Activated B cell treated with CpG ODN at 0.5 μM for 24 hours (primary cell): ENCODE results near the gene OR56A1. TPM values are rescaled to one million over a fixed set of nuclear protein-coding genes. Genes with fewer than 3 reads are reported as not detected.

Source experiments
- ATAC-seq: fragments of 200-7000 bp; cut with Tn5 transposase; one replicate; pipeline ENCODE4 v1.10.0; 2021; ENCODE audit warnings: low read depth, mild to moderate bottlenecking, moderate library complexity
- CTCF ChIA-PET: fragments of 350-600 bp; sonication (Branson Sonifier 250); formaldehyde crosslinking; loops from one replicate; lab custom pipeline; 2021; ENCODE audit warnings: antibody characterized with exemption; lab: Charles Lee
- POLR2A ChIA-PET: fragments of 350-600 bp; sonication (Branson Sonifier 250); formaldehyde crosslinking; loops from one replicate; lab custom pipeline; 2021; ENCODE audit warnings: antibody characterized with exemption; lab: Charles Lee
- DNase-seq: peaks from one replicate; pipeline ENCODE4 v3.0.0; 2022
- H3K27ac Mint-ChIP-seq: one replicate; pipeline ENCODE4 v1.8.0; 2020; ENCODE audit warnings: mixed read lengths
- H3K27me3 Mint-ChIP-seq: one replicate; pipeline ENCODE4 v1.8.0; 2021; ENCODE audit warnings: mixed read lengths
- H3K36me3 Mint-ChIP-seq: one replicate; pipeline ENCODE4 v1.8.0; 2021; ENCODE audit warnings: low read depth, mixed read lengths
- H3K4me1 Mint-ChIP-seq: one replicate; pipeline ENCODE4 v1.8.0; 2021; ENCODE audit warnings: mixed read lengths
- H3K4me3 Mint-ChIP-seq: one replicate; pipeline ENCODE4 v1.8.0; 2020; ENCODE audit warnings: mild to moderate bottlenecking, mixed read lengths
- H3K9me3 Mint-ChIP-seq: one replicate; pipeline ENCODE4 v1.8.0; 2020; ENCODE audit warnings: mixed read lengths
- CTCF ChIP-seq: fragments of 200-600 bp; IDR thresholded peaks from one replicate; pipeline ENCODE4 v1.8.0; 2022; ENCODE audit warnings: antibody characterized with exemption, mild to moderate bottlenecking
- intact Hi-C: fragments of 100-400 bp; cut with micrococcal nuclease; formaldehyde crosslinking; loops from one replicate; pipeline ENCODE4 v1.15.1; 2024
- total RNA-seq: library from RNA; stranded (reverse); gene quantifications from 2 replicates; pipeline ENCODE4 v1.2.3, GENCODE V29; 2022

Gene OR56A1
- total RNA-seq, 1 donor from 2014 or later = not detected

DNA sequence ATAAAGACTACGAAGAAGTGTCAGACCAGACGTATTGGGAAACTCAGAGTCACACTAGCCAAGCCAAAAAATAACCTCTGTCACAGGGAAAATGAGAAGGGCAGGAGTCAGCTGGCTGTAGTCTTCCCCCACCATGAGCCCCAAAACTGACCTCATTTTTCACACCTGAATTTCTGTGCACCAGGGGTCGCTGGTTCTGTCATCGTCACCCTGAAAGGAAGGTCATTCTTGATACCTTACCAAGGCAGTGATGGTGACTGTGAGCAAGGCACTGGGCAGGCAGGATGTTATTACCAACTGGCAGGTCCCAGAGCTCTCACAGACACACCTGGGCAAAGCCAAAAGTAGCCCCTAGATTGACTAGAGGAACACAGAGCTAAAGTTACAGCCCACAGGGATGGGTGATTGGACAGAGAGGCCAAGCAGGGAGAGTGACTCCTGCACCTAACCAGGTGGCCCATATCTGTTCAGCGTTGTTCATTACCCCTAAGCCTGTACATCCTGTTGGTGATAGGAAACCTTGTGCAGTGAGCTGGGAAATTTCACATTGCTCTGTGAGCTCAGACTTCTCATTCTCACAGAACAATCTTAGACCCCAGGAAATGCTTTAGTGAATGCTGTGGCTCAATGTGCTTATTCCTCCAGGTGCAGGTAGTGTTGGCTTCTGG, 32.3 kb upstream of the OR56A1 start:
- ChIA-PET POLR2A (no interaction called here), CTCF (no interaction called here)
- no peaks in the 10 kb centered on the region for H3K4me1 Mint-ChIP-seq
- TF ChIP-seq CTCF = no peak
- DNase-seq = no peak
- ATAC-seq = no peak
- no peak overlapping the region for H3K4me3 Mint-ChIP-seq
- intact Hi-C loops = no loop called here
- H3K27me3 Mint-ChIP-seq = no peaks in the 10 kb centered on the region
- no peak overlapping the region for H3K27ac Mint-ChIP-seq
- H3K36me3 Mint-ChIP-seq = no peaks in the 10 kb centered on the region
- H3K9me3 Mint-ChIP-seq = no peaks in the 10 kb centered on the region

DNA sequence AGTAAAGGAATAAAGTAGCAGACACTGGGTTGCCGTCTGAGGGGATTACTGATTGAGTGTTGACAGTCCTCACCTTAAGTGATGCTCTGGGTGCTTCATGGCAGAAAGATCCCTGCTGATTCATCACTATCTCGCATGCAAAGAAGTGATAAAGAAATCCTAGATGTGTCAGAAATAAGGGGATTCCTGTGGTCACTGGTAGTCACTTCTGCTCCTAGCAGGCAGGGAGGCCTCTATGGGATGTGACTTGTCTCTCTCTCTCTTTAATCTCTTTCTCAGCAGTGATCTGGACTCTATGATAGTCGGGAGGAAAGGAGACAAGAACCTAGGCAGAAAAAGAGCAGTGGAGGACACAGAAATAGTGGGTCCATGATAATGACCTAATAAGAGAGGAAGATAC, 30.9 kb upstream of the OR56A1 start:
- Mint-ChIP-seq H3K4me3 (no peak overlapping the region), H3K27me3 (peaks cover 3% of the 10 kb centered on the region), H3K9me3 (no peaks in the 10 kb centered on the region), H3K4me1 (no peaks in the 10 kb centered on the region), H3K36me3 (no peaks in the 10 kb centered on the region), H3K27ac (no peak overlapping the region)
- POLR2A ChIA-PET = no interaction called here
- no peak for ATAC-seq
- no peak for TF ChIP-seq CTCF
- intact Hi-C loops = no loop called here
- CTCF ChIA-PET = no interaction called here
- no peak for DNase-seq

DNA sequence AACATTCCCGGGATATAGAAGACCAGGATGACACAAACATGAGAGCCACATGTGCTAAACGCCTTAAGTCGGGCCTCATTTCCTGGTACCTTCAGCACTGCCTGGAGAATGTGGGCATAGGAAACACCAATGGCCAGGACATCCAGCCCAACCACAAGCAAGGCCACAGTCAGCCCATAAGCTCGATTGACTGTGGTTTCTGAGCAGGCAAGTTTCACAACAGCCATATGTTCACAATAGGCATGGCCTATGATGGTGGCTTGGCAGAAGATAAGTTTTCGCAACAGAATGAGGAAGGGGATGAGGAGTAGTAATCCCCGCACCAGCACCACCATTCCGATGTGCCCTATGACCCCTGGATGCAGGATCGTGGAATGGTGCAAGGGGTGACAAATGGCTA, 26.9 kb upstream of the OR56A1 start:
- Mint-ChIP-seq H3K4me1 (no peaks in the 10 kb centered on the region), H3K27me3 (peaks cover 14% of the 10 kb centered on the region), H3K4me3 (no peak overlapping the region), H3K9me3 (no peaks in the 10 kb centered on the region), H3K36me3 (no peaks in the 10 kb centered on the region), H3K27ac (no peak overlapping the region)
- no peak for DNase-seq
- intact Hi-C loops = no loop called here
- ChIA-PET POLR2A (no interaction called here), CTCF (no interaction called here)
- no peak for TF ChIP-seq CTCF
- no peak for ATAC-seq

GRCh38 chr11:6055569-6055968, 25.0 kb upstream of the OR56A1 start:
- CTCF ChIA-PET = no interaction called here
- peaks cover 14% of the 10 kb centered on the region for H3K27me3 Mint-ChIP-seq
- H3K36me3 Mint-ChIP-seq = no peaks in the 10 kb centered on the region
- no peak for TF ChIP-seq CTCF
- intact Hi-C loops = no loop called here
- H3K4me1 Mint-ChIP-seq = no peaks in the 10 kb centered on the region
- no peak for DNase-seq
- no peaks in the 10 kb centered on the region for H3K9me3 Mint-ChIP-seq
- no peak overlapping the region for H3K4me3 Mint-ChIP-seq
- H3K27ac Mint-ChIP-seq = no peak overlapping the region
- no peak for ATAC-seq
- POLR2A ChIA-PET = no interaction called here

DNA sequence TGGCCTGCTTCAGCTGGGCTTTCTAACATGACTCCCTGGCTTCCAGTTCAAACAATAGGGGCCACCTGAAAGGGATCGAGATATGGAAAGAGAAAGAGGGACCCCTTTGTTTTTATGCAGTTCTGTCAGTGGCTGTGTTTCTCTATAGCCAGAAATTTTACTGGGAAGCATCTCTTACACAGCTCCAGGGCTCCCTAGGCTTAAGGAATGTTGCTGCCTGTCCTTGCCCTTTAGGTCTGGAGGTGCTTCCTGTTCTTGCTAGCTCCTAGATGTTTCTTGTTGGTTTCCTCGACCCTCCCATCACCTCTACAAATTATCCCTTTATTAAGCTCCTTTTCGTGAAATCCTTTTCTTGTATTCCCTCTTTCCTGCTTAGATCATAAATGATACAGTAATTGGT, 21.8 kb upstream of the OR56A1 start:
- no peaks in the 10 kb centered on the region for H3K36me3 Mint-ChIP-seq
- ATAC-seq = no peak
- H3K9me3 Mint-ChIP-seq = no peaks in the 10 kb centered on the region
- H3K27ac Mint-ChIP-seq = no peak overlapping the region
- peaks cover 17% of the 10 kb centered on the region for H3K27me3 Mint-ChIP-seq
- DNase-seq = no peak
- no peak for TF ChIP-seq CTCF
- H3K4me1 Mint-ChIP-seq = no peaks in the 10 kb centered on the region
- CTCF ChIA-PET = no interaction called here
- no peak overlapping the region for H3K4me3 Mint-ChIP-seq
- POLR2A ChIA-PET = no interaction called here
- intact Hi-C loops = no loop called here
